Esophagus (tissue), 2 donors: ENCODE data around the gene TIMM8B. TPM values are rescaled to one million over a fixed set of nuclear protein-coding genes. Genes with fewer than 3 reads are reported as not detected.

Experiments used
- H3K27ac ChIP-seq, 2 donors: one replicate each; pipeline ENCODE4 v1.5.1; 2013; ENCODE audit warnings: low read depth in 2 of 2, mild to moderate bottlenecking in 2 of 2, inconsistent platforms in 1 of 2, low read length in 1 of 2, moderate library complexity in 1 of 2
- H3K27me3 ChIP-seq, 2 donors: one replicate each; pipeline ENCODE4 v1.6.1; 2013; ENCODE audit warnings: low read length in 2 of 2, control low read depth in 1 of 2, mild to moderate bottlenecking in 1 of 2; ENCODE audit not compliant: insufficient read depth in 2 of 2, control insufficient read depth in 1 of 2
- H3K36me3 ChIP-seq, 2 donors: one replicate each; pipeline ENCODE4 v1.6.1; 2013; ENCODE audit warnings: low read length in 1 of 2; ENCODE audit not compliant: control insufficient read depth in 2 of 2, insufficient read depth in 2 of 2
- H3K4me1 ChIP-seq, 2 donors: one replicate each; pipeline ENCODE4 v1.6.1; 2013; ENCODE audit warnings: low read length in 1 of 2; ENCODE audit not compliant: control insufficient read depth in 2 of 2, insufficient read depth in 2 of 2
- H3K4me3 ChIP-seq, 2 donors: one replicate each; pipeline ENCODE4 v1.5.1; 2013; ENCODE audit warnings: low read length in 2 of 2, mild to moderate bottlenecking in 2 of 2, low read depth in 1 of 2, moderate library complexity in 1 of 2
- H3K9me3 ChIP-seq, 2 donors: one replicate each; pipeline ENCODE4 v1.6.1; 2013; ENCODE audit warnings: mild to moderate bottlenecking in 2 of 2, low read depth in 1 of 2, low read length in 1 of 2, moderate library complexity in 1 of 2; ENCODE audit not compliant: control insufficient read depth in 2 of 2, insufficient read depth in 1 of 2
- WGBS, 2 donors: extraction: QIAGEN DNeasy Blood & Tissue Kit; methylation state at CpG; one replicate each; pipeline ENCODE4 v1.1.7; 2013; 5-methylcytosine and 5-hydroxymethylcytosine counted together
- polyA plus RNA-seq, 2 donors: library from polyadenylated mRNA; stranded (reverse); fragments of 200-250 nt; gene quantifications; one replicate each; pipeline ENCODE4 v1.2.3, GENCODE V29; 2013
- donor health status: healthy with polysubstance abuse.
- donor health status: Bipolar disorder and iron deficiency.

Gene TIMM8B
- polyA plus RNA-seq, 2 donors: 158 to 165 TPM

DNA sequence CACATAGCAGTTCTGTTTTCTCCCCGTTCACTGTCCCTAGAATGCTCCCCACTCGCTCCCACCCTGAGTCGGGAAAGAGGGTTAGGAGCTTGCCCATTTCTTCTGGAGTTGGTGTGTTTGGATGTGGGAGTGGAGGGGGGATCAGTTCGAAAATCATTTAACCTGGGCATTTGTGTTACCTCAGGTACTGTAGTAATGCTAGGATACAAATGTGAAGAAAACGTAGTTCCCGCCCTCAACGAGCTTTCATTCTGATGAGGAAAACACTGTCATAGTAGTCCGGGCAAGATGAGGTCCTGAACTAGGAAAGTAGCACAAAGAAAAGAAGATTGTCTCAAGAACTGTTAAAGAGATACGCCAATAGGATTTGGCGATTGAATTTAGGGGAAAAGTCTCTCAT is 656 bp upstream of the TIMM8B start:
- H3K36me3 ChIP-seq: peaks cover 6 to 7% of the 10 kb centered on the region in 2 donors
- 16 to 17% methylated on average over 10 of the region's 10 CpGs for WGBS, 2 donors
- no peaks in the 10 kb centered on the region for H3K9me3 ChIP-seq
- peak overlapping the region; percentile 84 to 100 for H3K4me3 ChIP-seq
- H3K27ac ChIP-seq: peak overlapping the region; percentile 83 to 87
- no peaks in the 10 kb centered on the region for H3K27me3 ChIP-seq
- H3K4me1 ChIP-seq: peaks cover 0 to 3% of the 10 kb centered on the region in 2 donors

DNA sequence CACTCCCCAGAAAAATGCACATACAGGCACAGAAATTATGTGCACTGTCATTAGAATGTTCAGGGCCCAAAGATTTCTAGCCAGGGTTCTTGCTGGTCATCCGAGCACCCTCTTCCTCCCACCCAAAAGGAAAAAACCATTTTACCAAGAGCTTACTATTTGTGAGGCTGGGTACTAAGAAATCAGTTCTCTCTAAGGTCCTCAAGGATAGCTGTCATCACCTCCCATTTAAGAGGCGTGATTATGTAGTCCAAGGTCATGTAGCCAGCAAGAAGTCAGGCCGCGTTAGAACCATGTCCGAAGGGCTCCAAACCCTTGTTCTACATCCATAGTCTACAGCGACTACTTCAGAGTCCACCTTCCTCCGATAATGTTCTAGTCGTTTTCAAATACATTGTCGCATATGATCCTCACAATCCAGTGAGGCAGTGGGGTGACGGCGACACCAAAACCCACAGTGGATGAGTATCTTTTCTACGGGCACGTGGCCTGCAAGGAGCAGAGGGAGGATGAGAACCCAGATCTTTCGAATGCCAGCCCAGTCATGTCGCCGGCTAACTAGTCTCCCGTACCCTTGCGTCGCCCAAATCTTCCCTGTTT is 634 bp downstream of the TIMM8B start:
- Histone ChIP-seq H3K4me1 (peaks cover 0 to 3% of the 10 kb centered on the region in 2 donors), H3K9me3 (no peaks in the 10 kb centered on the region), H3K4me3 (peak overlapping the region; percentile 84 to 100), H3K27ac (peak overlapping the region in 1 of 2 donors; percentile 85), H3K27me3 (no peaks in the 10 kb centered on the region), H3K36me3 (peaks cover 2 to 5% of the 10 kb centered on the region in 2 donors)
- WGBS, 2 donors: 4% methylated on average over 19 of the region's 19 CpGs

GRCh38 chr11:112082729-112083128 is 3.8 kb downstream of the TIMM8B start:
- no peaks in the 10 kb centered on the region for H3K4me1 ChIP-seq
- no peak overlapping the region for H3K4me3 ChIP-seq
- peaks cover 2% of the 10 kb centered on the region in 2 donors for H3K36me3 ChIP-seq
- H3K27me3 ChIP-seq: no peaks in the 10 kb centered on the region
- no peaks in the 10 kb centered on the region for H3K9me3 ChIP-seq
- 57 to 78% methylated on average over 4 of the region's 4 CpGs for WGBS, 2 donors
- no peak overlapping the region for H3K27ac ChIP-seq

DNA sequence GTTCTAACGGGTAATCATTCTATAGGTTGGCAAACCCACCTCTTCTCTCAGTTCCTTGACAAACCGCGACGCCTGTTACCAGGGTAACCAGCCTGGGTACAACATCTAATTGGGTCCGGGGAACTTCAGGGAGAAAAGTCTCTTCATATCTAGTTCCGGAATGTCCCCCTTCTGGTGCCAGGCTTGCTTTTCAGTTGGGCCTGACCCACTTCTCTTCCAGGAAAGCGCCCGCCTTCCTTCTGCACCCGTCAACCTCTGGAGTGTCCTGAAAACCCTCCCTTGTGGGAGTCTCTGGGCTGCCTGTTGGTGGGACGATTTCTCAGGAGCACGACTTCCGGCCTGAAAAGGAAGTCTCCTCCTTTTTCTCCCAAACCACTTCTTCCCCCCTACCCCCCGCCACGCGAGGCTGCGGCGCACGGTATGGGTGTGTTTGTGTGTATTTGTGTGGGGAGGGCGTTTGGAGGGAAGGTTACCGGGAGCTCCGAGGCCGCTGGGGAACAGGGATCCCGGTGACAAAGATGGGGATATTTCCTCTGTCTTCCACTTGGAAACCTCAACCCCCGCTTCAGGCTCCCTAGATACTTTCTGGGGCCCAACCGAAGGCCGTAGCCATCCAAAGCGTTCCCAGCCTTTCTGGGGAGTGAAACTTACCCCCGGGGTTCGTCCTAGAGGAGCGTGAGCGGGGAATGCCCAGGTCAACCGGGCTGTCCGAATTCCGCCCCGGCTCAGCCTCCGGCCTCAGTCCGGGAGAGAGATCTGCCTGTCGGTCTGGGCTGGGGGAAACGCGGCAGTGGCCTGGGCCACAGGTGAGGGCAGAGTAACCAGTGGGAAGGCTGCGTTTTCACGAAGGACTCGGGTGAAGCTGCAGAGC is 12.4 kb downstream of the TIMM8B start, which contains the start of the genes NKAPD1 and PIH1D2:
NKAPD1 (plus strand) TSS at position 359 of the 871 bp plus-strand sequence. CDS start 1,276 bp downstream, outside the sequence.
PIH1D2 (minus strand) TSS at position 77 of the 871 bp plus-strand sequence. CDS start 843 bp downstream, outside the sequence.
- no peaks in the 10 kb centered on the region for H3K36me3 ChIP-seq
- H3K9me3 ChIP-seq: no peaks in the 10 kb centered on the region
- H3K27ac ChIP-seq: peak within 1 kb of the TSS; percentile 88 to 97
- WGBS, 2 donors: 0 to 1% methylated on average over 42 to 43 of the region's 43 CpGs
- no peaks in the 10 kb centered on the region for H3K27me3 ChIP-seq
- peak within 1 kb of the TSS; percentile 80 to 92 for H3K4me3 ChIP-seq
- H3K4me1 ChIP-seq: no peaks in the 10 kb centered on the region

GRCh38 chr11:112062923-112063322 is 23.6 kb downstream of the TIMM8B start:
- no peaks in the 10 kb centered on the region for H3K9me3 ChIP-seq
- no peak overlapping the region for H3K4me3 ChIP-seq
- peaks cover 0 to 3% of the 10 kb centered on the region in 2 donors for H3K36me3 ChIP-seq
- H3K4me1 ChIP-seq: no peaks in the 10 kb centered on the region
- WGBS, 2 donors: 72 to 73% methylated on average over 1 of the region's 1 CpG
- no peak overlapping the region for H3K27ac ChIP-seq
- H3K27me3 ChIP-seq: no peaks in the 10 kb centered on the region

DNA sequence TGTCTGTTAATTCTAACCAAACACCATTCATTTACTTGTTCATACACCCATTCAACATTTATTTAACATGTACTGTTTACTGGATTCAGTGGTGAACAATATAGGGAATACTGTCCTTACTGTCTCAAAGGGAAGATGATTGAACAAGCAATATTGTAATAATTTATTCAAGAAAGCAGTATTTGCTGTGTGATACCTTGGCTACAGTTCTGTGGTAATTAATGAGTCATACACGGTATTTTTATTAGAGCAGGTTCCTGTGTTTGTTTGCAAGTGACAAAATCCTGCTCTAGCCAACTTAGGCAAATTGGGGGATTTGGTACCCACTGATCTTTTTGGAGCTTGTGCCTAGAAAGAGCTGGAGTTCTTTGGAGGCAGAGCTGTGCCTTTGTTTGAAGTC is 28.5 kb downstream of the TIMM8B start:
- H3K27ac ChIP-seq: no peak overlapping the region
- H3K36me3 ChIP-seq: peaks cover 5 to 8% of the 10 kb centered on the region in 2 donors
- no peak overlapping the region for H3K4me3 ChIP-seq
- H3K9me3 ChIP-seq: no peaks in the 10 kb centered on the region
- no peaks in the 10 kb centered on the region for H3K4me1 ChIP-seq
- 32 to 39% methylated on average over 1 of the region's 1 CpG for WGBS, 2 donors
- no peaks in the 10 kb centered on the region for H3K27me3 ChIP-seq

DNA sequence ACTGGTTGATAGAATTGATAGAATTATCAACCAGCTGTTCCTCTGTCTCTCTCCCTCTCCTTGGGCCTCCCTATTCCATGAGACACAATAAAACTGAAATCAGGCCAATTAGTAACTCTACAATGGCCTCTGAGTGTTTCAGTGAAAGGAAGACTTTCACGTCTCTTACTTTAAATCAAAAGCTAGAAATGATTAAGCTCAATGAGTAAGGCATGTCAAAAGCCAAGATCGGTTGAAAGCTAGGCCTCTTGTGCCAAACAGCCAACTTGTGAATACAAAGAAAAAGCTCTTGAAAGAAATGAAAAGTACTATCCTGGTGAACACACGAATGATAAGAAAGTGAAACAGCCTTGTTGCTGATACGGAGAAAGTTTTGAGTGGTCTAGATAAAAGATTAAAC is 29.4 kb downstream of the TIMM8B start:
- H3K36me3 ChIP-seq: peaks cover 8 to 9% of the 10 kb centered on the region in 2 donors
- H3K27ac ChIP-seq: no peak overlapping the region
- H3K27me3 ChIP-seq: no peaks in the 10 kb centered on the region
- WGBS, 2 donors: 74 to 78% methylated on average over 4 of the region's 4 CpGs
- H3K4me3 ChIP-seq: no peak overlapping the region
- H3K4me1 ChIP-seq: no peaks in the 10 kb centered on the region
- H3K9me3 ChIP-seq: no peaks in the 10 kb centered on the region

- H3K9me3 ChIP-seq: no peaks in the 10 kb centered on the region
- no peaks in the 10 kb centered on the region for H3K27me3 ChIP-seq
- H3K27ac ChIP-seq: no peak overlapping the region
- H3K4me1 ChIP-seq: no peaks in the 10 kb centered on the region
- WGBS, 2 donors: 91 to 97% methylated on average over 3 of the region's 3 CpGs
- H3K4me3 ChIP-seq: no peak overlapping the region
- peaks cover 5 to 6% of the 10 kb centered on the region in 2 donors for H3K36me3 ChIP-seq
Observed at GRCh38 chr11:112051768-112052167, 34.8 kb downstream of the TIMM8B start.

GRCh38 chr11:112050721-112051120 is 35.8 kb downstream of the TIMM8B start:
- Histone ChIP-seq H3K27me3 (no peaks in the 10 kb centered on the region), H3K9me3 (no peaks in the 10 kb centered on the region), H3K27ac (no peak overlapping the region), H3K4me1 (no peaks in the 10 kb centered on the region), H3K36me3 (peaks cover 5 to 6% of the 10 kb centered on the region in 2 donors), H3K4me3 (no peak overlapping the region)
- 82 to 85% methylated on average over 3 of the region's 3 CpGs for WGBS, 2 donors
